Activated CD8-positive, alpha-beta memory T cell treated with anti-CD3 and anti-CD28 coated beads for 48 hours (primary cell): ENCODE measurements around the gene PCDHGA7.
"Not testable (repeated sequence)": the region's sequence is repeated elsewhere in the genome, so short reads cannot be mapped to it uniquely, and the experiment has no call there.

ENCODE experiments used
- DNase-seq, 3 experiments: peaks; one replicate each; pipeline ENCODE4 v3.0.0-alpha.2; 2020; ENCODE audit warnings: low read depth in 2 of 3, low spot score in 2 of 3

The PCDHGA7 gene

DNA sequence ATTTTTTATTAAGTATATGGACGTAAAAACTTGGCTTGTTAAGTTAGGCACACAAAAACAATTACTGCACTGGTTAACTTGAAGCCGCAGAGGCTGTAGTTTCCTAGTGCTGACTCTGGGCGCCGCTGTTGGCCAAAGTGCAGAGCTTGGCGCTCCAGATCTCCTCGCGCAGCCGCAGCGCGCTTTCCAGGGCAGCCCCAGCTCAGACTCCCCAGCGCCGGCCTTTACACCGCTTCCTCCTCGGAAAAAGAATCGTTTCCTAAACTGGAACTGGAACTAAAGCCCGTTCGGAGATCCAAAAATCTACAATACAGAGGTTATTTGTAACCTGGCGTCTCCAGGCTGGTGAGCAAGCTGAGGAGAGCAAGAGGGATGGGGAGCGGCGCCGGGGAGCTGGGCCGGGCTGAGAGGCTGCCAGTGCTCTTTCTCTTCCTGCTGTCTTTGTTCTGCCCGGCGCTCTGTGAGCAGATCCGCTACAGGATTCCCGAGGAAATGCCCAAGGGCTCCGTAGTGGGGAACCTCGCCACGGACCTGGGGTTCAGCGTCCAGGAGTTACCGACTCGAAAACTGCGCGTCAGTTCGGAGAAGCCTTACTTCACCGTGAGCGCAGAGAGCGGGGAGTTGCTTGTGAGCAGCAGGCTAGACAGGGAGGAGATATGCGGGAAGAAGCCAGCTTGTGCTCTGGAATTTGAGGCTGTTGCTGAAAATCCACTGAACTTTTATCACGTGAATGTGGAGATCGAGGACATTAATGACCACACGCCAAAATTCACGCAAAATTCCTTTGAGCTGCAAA is 15.4 kb downstream of the PCDHGA7 start, which contains the start of gene PCDHGB5:
PCDHGB5 (plus strand) TSS at position 192 of the 796 bp plus-strand sequence; CDS start at position 373, 181 bp downstream.
- not testable (repeated sequence) for DNase-seq

DNA sequence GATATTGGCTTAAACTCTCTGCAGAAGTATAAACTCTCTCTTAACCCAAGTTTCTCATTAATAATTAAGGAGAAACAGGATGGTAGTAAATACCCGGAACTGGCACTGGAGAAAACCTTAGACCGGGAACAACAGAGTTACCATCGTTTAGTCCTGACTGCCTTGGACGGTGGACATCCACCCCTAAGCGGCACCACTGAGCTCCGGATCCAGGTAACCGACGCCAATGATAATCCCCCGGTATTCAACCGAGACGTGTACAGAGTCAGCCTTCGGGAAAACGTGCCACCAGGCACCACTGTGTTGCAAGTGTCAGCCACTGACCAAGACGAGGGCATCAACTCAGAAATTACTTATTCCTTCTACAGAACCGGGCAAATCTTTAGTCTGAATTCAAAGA is 16.1 kb downstream of the PCDHGA7 start:
- no peak for DNase-seq

GRCh38 chr5:141399555-141400258 is 17.2 kb downstream of the PCDHGA7 start:
- no peak for DNase-seq

GRCh38 chr5:141402553-141403243 is 20.2 kb downstream of the PCDHGA7 start, which contains the start of gene PCDHGA9:
Gene PCDHGA9, plus strand, starts transcription at chr5:141402778. Its CDS starts 175 bp downstream, at chr5:141402953.
- DNase-seq: no peak

DNA sequence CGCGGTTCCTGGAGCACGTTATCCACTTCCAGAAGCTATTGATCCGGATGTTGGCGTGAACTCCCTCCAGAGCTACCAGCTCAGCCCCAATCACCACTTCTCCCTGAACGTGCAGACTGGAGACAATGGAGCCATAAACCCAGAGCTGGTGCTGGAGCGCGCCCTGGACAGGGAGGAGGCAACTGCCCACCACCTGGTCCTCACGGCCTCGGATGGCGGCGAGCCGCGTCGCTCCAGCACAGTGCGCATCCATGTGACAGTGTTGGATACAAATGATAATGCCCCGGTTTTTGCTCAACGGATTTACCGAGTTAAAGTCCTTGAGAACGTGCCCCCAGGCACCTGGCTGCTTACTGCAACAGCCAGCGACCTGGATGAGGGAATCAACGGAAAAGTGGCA is 20.8 kb downstream of the PCDHGA7 start:
- DNase-seq: no peak

DNA sequence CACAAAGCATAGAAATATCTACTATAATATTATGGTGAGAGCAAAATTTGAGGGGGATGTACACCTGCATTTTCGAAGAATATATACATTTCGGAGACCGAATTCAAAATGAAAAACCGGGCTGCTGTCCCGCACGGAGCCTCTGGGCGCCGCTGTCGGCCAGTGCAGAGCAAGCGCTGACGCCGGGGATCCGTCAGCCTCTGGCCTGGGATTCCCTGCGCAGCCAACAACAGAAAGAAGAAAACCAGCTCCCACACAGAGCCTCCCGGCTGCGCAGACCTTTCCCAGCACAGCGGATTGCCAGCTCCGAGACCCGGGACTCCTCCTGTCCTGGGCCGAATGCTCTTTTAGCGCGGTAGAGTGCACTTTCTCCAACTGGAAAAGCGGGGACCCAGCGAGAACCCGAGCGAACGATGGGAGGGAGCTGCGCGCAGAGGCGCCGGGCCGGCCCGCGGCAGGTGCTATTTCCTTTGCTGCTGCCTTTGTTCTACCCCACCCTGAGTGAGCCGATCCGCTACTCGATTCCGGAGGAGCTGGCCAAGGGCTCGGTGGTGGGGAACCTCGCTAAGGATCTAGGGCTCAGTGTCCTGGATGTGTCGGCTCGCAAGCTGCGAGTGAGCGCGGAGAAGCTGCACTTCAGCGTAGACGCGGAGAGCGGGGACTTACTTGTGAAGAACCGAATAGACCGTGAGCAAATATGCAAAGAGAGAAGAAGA is 25.4 kb downstream of the PCDHGA7 start, which contains the start of gene PCDHGB6:
PCDHGB6 (plus strand) TSS at position 232 of the 716 bp plus-strand sequence; CDS start at position 414, 182 bp downstream.
- not testable (repeated sequence) for DNase-seq

DNA sequence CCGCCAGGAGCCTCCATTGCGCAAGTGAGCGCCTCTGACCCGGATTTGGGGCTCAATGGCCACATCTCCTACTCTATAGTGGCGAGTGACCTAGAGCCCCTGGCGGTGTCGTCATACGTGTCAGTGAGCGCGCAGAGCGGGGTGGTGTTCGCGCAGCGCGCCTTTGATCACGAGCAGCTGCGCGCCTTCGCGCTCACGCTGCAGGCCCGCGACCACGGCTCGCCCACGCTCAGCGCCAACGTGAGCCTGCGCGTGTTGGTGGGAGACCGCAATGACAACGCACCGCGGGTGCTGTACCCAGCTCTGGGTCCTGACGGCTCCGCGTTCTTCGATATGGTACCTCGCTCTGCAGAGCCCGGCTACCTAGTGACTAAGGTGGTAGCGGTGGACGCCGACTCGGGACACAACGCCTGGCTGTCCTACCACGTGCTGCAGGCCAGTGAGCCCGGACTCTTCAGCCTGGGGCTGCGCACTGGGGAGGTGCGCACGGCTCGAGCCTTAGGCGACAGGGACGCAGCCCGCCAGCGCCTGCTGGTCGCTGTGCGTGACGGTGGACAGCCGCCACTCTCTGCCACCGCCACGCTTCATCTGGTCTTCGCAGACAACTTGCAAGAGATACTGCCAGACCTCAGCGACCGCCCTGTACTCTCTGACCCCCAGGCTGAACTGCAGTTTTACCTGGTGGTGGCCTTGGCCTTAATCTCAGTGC is 27.2 kb downstream of the PCDHGA7 start:
- DNase-seq: no peak

DNA sequence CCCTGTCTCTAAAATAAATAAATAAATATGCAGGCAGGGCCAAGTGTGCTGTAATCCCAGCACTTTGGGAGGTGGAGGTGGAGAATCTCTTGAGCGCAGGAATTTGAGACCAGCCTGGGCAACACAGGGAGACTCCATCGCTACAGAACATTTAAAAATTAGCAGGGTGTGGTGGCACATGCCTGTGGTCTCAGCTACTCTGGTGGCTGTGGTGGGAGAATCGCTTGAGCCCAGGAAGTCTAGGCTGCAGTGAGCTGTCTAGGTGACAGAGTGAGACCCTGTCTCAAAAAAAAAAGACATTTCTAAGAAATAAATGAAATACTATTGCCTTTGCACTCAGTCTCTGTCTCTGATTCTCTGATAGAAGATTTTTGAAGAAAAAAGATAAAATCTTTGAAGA is 29.0 kb downstream of the PCDHGA7 start:
- DNase-seq: no peak

GRCh38 chr5:141412854-141413539 is 30.5 kb downstream of the PCDHGA7 start, which contains the start of gene PCDHGA10:
Gene PCDHGA10, plus strand, starts transcription at chr5:141412987. Its CDS starts 189 bp downstream, at chr5:141413176.
- DNase-seq: no peak

GRCh38 chr5:141413540-141414069 is 31.1 kb downstream of the PCDHGA7 start:
- no peak for DNase-seq

GRCh38 chr5:141414548-141415274 is 32.2 kb downstream of the PCDHGA7 start:
- DNase-seq: not testable (repeated sequence)

- DNase-seq: not testable (repeated sequence)
These were observed 32.7 kb downstream of the PCDHGA7 start for GRCh38 chr5:141415275-141415618.

DNA sequence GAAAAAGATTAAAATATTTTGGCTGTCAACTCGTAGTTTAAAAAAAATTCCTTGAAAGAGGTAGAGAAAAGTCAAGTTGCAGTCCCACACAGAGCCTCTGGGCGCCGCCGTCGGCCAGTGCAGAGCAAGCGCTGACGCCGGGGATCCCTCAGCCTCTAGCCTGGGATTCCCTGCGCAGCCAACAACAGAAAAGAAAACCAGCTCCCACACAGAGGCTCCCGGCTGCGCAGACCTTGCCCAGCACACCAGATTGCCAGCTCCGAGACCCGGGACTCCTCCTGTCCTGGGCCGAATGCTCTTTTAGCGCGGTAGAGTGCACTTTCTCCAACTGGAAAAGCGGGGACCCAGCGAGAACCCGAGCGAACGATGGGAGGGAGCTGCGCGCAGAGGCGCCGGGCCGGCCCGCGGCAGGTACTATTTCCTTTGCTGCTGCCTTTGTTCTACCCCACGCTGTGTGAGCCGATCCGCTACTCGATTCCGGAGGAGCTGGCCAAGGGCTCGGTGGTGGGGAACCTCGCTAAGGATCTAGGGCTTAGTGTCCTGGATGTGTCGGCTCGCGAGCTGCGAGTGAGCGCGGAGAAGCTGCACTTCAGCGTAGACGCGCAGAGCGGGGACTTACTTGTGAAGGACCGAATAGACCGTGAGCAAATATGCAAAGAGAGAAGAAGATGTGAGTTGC is 35.1 kb downstream of the PCDHGA7 start, which contains the start of gene PCDHGB7:
PCDHGB7 (plus strand) TSS at position 184 of the 679 bp plus-strand sequence; CDS start at position 367, 183 bp downstream.
- DNase-seq: not testable (repeated sequence)

DNA sequence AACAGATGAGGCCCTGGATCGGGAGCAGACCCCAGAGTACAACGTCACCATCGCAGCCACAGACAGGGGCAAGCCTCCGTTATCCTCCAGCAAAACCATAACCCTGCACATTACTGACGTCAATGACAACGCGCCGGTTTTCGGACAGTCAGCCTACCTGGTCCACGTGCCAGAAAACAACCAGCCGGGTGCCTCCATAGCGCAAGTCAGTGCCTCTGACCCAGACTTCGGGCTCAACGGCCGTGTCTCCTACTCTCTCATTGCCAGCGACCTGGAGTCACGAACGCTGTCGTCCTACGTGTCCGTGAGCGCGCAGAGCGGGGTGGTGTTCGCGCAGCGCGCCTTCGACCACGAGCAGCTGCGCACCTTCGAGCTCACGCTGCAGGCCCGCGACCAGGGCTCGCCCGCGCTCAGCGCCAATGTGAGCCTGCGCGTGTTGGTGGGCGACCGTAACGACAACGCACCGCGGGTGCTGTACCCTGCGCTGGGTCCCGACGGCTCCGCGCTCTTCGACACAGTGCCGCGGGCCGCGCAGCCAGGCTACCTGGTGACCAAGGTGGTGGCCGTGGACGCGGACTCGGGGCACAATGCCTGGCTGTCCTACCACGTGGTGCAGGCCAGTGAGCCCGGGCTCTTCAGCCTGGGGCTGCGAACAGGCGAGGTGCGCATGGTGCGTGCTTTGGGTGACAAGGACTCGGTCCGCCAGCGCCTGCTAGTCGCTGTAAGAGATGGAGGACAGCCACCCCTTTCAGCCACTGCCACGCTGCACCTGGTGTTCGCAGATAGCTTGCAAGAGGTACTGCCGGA is 36.7 kb downstream of the PCDHGA7 start:
- DNase-seq: no peak

DNA sequence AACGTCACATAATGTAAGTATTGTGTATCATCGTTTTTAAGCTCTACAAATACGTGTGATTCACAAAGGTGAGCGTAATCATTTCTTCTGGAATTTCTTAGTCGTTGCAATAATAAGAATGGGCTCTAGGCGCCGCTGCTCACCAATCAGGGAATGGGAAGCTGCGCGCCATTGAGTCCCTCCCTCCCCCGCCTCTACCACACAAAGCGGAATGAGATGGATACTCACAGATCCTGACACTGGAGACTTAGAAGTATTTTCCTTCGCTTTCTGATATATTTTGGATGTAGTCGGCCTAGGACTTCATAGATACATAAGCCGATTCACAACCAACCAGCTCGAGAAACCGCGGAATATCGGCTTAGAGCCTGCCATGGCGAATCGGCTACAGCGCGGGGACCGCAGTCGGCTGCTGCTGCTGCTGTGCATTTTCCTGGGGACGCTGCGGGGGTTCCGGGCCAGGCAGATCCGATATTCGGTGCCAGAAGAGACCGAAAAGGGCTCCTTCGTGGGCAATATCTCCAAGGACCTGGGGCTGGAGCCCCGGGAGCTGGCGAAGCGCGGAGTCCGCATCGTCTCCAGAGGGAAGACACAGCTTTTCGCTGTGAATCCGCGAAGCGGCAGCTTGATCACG is 38.4 kb downstream of the PCDHGA7 start, which contains the start of gene PCDHGA11:
PCDHGA11 (plus strand) TSS at position 197 of the 634 bp plus-strand sequence; CDS start at position 374, 177 bp downstream.
- DNase-seq: no peak

DNA sequence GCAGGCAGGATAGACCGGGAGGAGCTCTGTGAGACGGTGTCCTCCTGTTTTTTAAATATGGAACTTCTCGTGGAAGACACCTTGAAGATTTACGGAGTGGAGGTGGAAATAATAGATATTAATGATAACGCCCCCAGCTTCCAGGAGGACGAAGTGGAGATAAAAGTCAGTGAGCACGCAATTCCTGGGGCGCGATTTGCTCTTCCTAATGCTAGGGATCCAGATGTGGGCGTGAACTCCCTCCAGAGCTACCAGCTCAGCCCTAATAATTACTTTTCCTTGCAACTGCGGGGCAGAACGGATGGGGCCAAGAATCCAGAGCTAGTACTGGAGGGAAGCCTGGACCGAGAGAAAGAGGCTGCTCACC is 38.9 kb downstream of the PCDHGA7 start:
- DNase-seq: no peak
